HEK293T (cell line): Measurements from ENCODE around the gene NAALADL2.

ENCODE experiments used
- FOXK2 ChIP-seq: fragments of 450-650 bp; IDR thresholded peaks from 2 replicates; pipeline ENCODE4 v1.6.1; 2016; ENCODE audit warnings: mild to moderate bottlenecking
- LEF1 ChIP-seq: fragments of 450-650 bp; IDR thresholded peaks from 2 replicates; pipeline ENCODE4 v1.6.1; 2017; ENCODE audit warnings: mild to moderate bottlenecking, borderline replicate concordance
- SUZ12 ChIP-seq: fragments of 450-650 bp; IDR thresholded peaks from 2 replicates; pipeline ENCODE4 v1.6.1; 2016; ENCODE audit warnings: mild to moderate bottlenecking

- TF ChIP-seq FOXK2 (no peak), SUZ12 (no peak), LEF1 (no peak)
Measured at GRCh38 chr3:175751089-175751488, 892.0 kb downstream of the NAALADL2 start.
